HEK293 (cell line): Measurements from ENCODE around the gene KITLG.

Experiments used
- GLIS2 ChIP-seq: fragments of 450-650 bp; formaldehyde crosslinking; IDR thresholded peaks from 2 replicates; pipeline ENCODE4 v1.5.1; 2016; ENCODE audit warnings: missing biosample characterization, missing genetic modification characterization
- KLF16 ChIP-seq: fragments of 450-650 bp; formaldehyde crosslinking; IDR thresholded peaks from 2 replicates; pipeline ENCODE4 v1.5.1; 2017; ENCODE audit warnings: missing biosample characterization, missing genetic modification characterization
- MEIS1 ChIP-seq: sonication (generic); formaldehyde crosslinking; IDR thresholded peaks from 2 replicates; pipeline ENCODE4 v1.8.1; 2022; ENCODE audit warnings: missing genetic modification reagents, mild to moderate bottlenecking, borderline replicate concordance
- ZBTB10 ChIP-seq: fragments of 450-650 bp; formaldehyde crosslinking; IDR thresholded peaks from 2 replicates; pipeline ENCODE4 v1.5.1; 2016; ENCODE audit warnings: missing biosample characterization, missing genetic modification characterization
- ZBTB21 ChIP-seq: fragments of 450-650 bp; formaldehyde crosslinking; IDR thresholded peaks from 2 replicates; pipeline ENCODE4 v1.5.1; 2017; ENCODE audit warnings: missing biosample characterization, missing genetic modification characterization
- ZNF10 ChIP-seq: fragments of 450-650 bp; formaldehyde crosslinking; IDR thresholded peaks from 2 replicates; pipeline ENCODE4 v1.5.1; 2017; ENCODE audit warnings: missing biosample characterization, missing genetic modification characterization
- ZNF449 ChIP-seq: fragments of 450-650 bp; formaldehyde crosslinking; IDR thresholded peaks from 2 replicates; pipeline ENCODE4 v1.5.1; 2017; ENCODE audit warnings: missing biosample characterization, mild to moderate bottlenecking, missing genetic modification characterization, moderate library complexity
- ZNF48 ChIP-seq: fragments of 450-650 bp; formaldehyde crosslinking; IDR thresholded peaks from 2 replicates; pipeline ENCODE4 v1.5.1; 2016; ENCODE audit warnings: missing biosample characterization, missing genetic modification characterization
- ZNF521 ChIP-seq: fragments of 450-650 bp; formaldehyde crosslinking; IDR thresholded peaks from 2 replicates; pipeline ENCODE4 v1.5.1; 2017; ENCODE audit warnings: missing biosample characterization, mild to moderate bottlenecking, missing genetic modification characterization
- ZNF664 ChIP-seq: fragments of 450-650 bp; formaldehyde crosslinking; IDR thresholded peaks from 2 replicates; pipeline ENCODE4 v1.5.1; 2016; ENCODE audit warnings: missing biosample characterization, missing genetic modification characterization
- ZNF785 ChIP-seq: fragments of 450-650 bp; formaldehyde crosslinking; IDR thresholded peaks from 2 replicates; pipeline ENCODE4 v1.5.1; 2016; ENCODE audit warnings: missing biosample characterization, missing genetic modification characterization
- ZNF843 ChIP-seq: fragments of 450-650 bp; formaldehyde crosslinking; IDR thresholded peaks from 2 replicates; pipeline ENCODE4 v1.5.1; 2016; ENCODE audit warnings: missing biosample characterization, missing genetic modification characterization
- TF ChIP-seq, protein P1 (sequence below): fragments of 450-650 bp; formaldehyde crosslinking; IDR thresholded peaks from 2 replicates; pipeline ENCODE4 v1.5.1; 2016; ENCODE audit warnings: missing biosample characterization, missing genetic modification characterization
- TF ChIP-seq, protein P2 (sequence below): fragments of 450-650 bp; formaldehyde crosslinking; IDR thresholded peaks from 2 replicates; pipeline ENCODE4 v1.5.1; 2017; ENCODE audit warnings: missing biosample characterization, missing genetic modification characterization

DNA sequence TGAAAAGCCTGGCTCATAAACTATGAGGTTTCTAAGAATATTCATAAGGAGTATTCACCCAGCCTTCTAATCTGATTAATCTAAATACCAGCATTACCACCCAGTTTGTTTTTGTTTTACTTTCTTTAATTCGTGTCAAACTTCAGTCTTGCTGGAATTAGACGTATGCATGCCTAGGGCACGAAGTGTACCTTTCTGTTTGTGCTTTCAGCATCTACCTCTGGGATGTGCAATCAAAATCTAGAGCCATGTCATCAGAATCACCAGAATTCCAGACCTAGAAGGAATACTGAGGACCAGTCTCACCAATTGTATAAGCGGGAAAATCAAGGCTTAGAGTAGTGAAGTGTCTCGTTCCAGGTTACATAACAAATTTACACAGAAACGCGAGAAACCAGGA, 57.3 kb downstream of the KITLG start:
- TF ChIP-seq ZNF449 (tag by site-specific recombination), result no peak
- TF ChIP-seq, protein P1, sequence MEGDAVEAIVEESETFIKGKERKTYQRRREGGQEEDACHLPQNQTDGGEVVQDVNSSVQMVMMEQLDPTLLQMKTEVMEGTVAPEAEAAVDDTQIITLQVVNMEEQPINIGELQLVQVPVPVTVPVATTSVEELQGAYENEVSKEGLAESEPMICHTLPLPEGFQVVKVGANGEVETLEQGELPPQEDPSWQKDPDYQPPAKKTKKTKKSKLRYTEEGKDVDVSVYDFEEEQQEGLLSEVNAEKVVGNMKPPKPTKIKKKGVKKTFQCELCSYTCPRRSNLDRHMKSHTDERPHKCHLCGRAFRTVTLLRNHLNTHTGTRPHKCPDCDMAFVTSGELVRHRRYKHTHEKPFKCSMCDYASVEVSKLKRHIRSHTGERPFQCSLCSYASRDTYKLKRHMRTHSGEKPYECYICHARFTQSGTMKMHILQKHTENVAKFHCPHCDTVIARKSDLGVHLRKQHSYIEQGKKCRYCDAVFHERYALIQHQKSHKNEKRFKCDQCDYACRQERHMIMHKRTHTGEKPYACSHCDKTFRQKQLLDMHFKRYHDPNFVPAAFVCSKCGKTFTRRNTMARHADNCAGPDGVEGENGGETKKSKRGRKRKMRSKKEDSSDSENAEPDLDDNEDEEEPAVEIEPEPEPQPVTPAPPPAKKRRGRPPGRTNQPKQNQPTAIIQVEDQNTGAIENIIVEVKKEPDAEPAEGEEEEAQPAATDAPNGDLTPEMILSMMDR, result no peak
- no peak for TF ChIP-seq ZBTB21 (tag by site-specific recombination)
- TF ChIP-seq KLF16 (tag by site-specific recombination), result no peak
- TF ChIP-seq ZNF521 (tag by site-specific recombination), result no peak
- TF ChIP-seq, protein P2, sequence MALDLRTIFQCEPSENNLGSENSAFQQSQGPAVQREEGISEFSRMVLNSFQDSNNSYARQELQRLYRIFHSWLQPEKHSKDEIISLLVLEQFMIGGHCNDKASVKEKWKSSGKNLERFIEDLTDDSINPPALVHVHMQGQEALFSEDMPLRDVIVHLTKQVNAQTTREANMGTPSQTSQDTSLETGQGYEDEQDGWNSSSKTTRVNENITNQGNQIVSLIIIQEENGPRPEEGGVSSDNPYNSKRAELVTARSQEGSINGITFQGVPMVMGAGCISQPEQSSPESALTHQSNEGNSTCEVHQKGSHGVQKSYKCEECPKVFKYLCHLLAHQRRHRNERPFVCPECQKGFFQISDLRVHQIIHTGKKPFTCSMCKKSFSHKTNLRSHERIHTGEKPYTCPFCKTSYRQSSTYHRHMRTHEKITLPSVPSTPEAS (tag by site-specific recombination), result no peak
- no peak for TF ChIP-seq ZNF10 (tag by site-specific recombination)
- TF ChIP-seq ZBTB10 (tag by site-specific recombination), result no peak
- no peak for TF ChIP-seq ZNF843 (tag by site-specific recombination)
- TF ChIP-seq ZNF785, result no peak
- TF ChIP-seq ZNF664 (tag by site-specific recombination), result no peak
- TF ChIP-seq GLIS2 (tag by site-specific recombination), result no peak
- no peak for TF ChIP-seq ZNF48 (tag by site-specific recombination)
- no peak for TF ChIP-seq MEIS1 (CRISPR knock-in tag)
